ENCODE data around the gene CWC15.
"Not testable (repeated sequence)": the region's sequence is repeated elsewhere in the genome, so short reads cannot be mapped to it uniquely, and the experiment has no call there.

CWC15 gene

GRCh38 chr11:94920311-94920710, 53.0 kb downstream of the CWC15 start:
- Mint-ChIP-seq H3K27ac (no peak overlapping the region), H3K27me3 (no peaks in the 10 kb centered on the region)

GRCh38 chr11:94913718-94914394, 59.5 kb downstream of the CWC15 start:
- H3K4me1 Mint-ChIP-seq (ENCODE audit: low read depth); H3K9me3 Mint-ChIP-seq; H3K4me3 Mint-ChIP-seq; H3K27ac Mint-ChIP-seq; H3K36me3 Mint-ChIP-seq (ENCODE audit: low read depth); H3K27me3 Mint-ChIP-seq; intact Hi-C loops (cut with micrococcal nuclease): not testable (repeated sequence)

More at GRCh38 chr11:94920311-94920710, 53.0 kb downstream of the CWC15 start:
- no peaks in the 10 kb centered on the region for H3K36me3 Mint-ChIP-seq (ENCODE audit: low read depth)
- peaks cover 24% of the 10 kb centered on the region for H3K4me1 Mint-ChIP-seq (ENCODE audit: low read depth)
- no peaks in the 10 kb centered on the region for H3K9me3 Mint-ChIP-seq
- H3K4me3 Mint-ChIP-seq: no peak overlapping the region
- intact Hi-C loops (cut with micrococcal nuclease): no loop called here

GRCh38 chr11:94912806-94913205, 60.5 kb downstream of the CWC15 start:
- Mint-ChIP-seq H3K27me3 (no peaks in the 10 kb centered on the region), H3K36me3 (ENCODE audit: low read depth) (no peaks in the 10 kb centered on the region), H3K9me3 (no peaks in the 10 kb centered on the region), H3K4me1 (ENCODE audit: low read depth) (no peaks in the 10 kb centered on the region), H3K4me3 (no peak overlapping the region), H3K27ac (no peak overlapping the region)
- intact Hi-C loops (cut with micrococcal nuclease): no loop called here
